Nephron (organoid): ENCODE measurements around the gene IGSF5.

ENCODE experiments used
- H3K27ac Mint-ChIP-seq, 3 experiments: 2 replicates each; pipeline ENCODE4 v1.8.0; 2020; ENCODE audit warnings: mixed read lengths in 3 of 3, mild to moderate bottlenecking in 2 of 3, moderate library complexity in 1 of 3
- H3K27me3 Mint-ChIP-seq: 2 replicates; pipeline ENCODE4 v1.8.0; 2021; ENCODE audit warnings: low read depth, mild to moderate bottlenecking, moderate library complexity, mixed read lengths
- H3K36me3 Mint-ChIP-seq: 2 replicates; pipeline ENCODE4 v1.8.0; 2020; ENCODE audit warnings: low read depth, mixed read lengths
- H3K4me1 Mint-ChIP-seq: 2 replicates; pipeline ENCODE4 v1.8.0; 2020; ENCODE audit warnings: mixed read lengths
- H3K4me3 Mint-ChIP-seq, 3 experiments: 2 replicates each; pipeline ENCODE4 v1.8.0; 2020; ENCODE audit warnings: mild to moderate bottlenecking in 3 of 3, mixed read lengths in 3 of 3, moderate library complexity in 2 of 3
- H3K9me3 Mint-ChIP-seq: 2 replicates; pipeline ENCODE4 v1.8.0; 2020; ENCODE audit warnings: mixed read lengths
- TF ChIP-seq, protein P1 (sequence below), 3 experiments: fragments of 200-600 bp; sonication (generic); IDR thresholded peaks; one replicate each; pipeline ENCODE4 v1.5.0; 2021; ENCODE audit warnings: antibody characterized with exemption in 3 of 3; ENCODE audit not compliant: unreplicated experiment in 3 of 3

Gene IGSF5

GRCh38 chr21:39707316-39707715 lies 37.7 kb upstream of the IGSF5 start:
- H3K36me3 Mint-ChIP-seq = no peaks in the 10 kb centered on the region
- no peaks in the 10 kb centered on the region for H3K4me1 Mint-ChIP-seq
- H3K27ac Mint-ChIP-seq = no peak overlapping the region
- peaks cover 5% of the 10 kb centered on the region for H3K9me3 Mint-ChIP-seq
- no peak overlapping the region for H3K4me3 Mint-ChIP-seq
- no peaks in the 10 kb centered on the region for H3K27me3 Mint-ChIP-seq
- TF ChIP-seq, protein P1, sequence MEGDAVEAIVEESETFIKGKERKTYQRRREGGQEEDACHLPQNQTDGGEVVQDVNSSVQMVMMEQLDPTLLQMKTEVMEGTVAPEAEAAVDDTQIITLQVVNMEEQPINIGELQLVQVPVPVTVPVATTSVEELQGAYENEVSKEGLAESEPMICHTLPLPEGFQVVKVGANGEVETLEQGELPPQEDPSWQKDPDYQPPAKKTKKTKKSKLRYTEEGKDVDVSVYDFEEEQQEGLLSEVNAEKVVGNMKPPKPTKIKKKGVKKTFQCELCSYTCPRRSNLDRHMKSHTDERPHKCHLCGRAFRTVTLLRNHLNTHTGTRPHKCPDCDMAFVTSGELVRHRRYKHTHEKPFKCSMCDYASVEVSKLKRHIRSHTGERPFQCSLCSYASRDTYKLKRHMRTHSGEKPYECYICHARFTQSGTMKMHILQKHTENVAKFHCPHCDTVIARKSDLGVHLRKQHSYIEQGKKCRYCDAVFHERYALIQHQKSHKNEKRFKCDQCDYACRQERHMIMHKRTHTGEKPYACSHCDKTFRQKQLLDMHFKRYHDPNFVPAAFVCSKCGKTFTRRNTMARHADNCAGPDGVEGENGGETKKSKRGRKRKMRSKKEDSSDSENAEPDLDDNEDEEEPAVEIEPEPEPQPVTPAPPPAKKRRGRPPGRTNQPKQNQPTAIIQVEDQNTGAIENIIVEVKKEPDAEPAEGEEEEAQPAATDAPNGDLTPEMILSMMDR (IDR thresholded peaks at IDR 0.05; ENCODE audit: unreplicated experiment in 3 of 3) = no peak

DNA sequence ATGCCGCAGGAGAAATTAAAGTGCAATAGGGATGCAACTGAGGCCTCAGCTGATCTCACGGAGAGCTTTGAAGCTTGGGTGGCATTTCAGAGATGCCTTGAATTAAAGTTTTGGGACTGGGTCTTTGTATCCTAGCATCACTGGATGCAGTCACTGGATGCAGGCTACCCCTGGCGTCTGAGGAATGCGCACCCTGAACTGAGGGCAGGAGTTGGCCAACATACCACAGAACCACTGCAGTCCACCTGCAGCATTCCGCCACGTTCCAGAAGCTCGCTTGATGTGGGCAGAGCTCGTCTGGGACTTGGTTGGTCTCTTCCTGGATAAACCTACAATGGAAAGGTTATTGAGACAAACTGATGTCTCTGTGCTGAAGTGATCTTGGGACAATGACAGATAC lies 34.1 kb upstream of the IGSF5 start:
- Mint-ChIP-seq H3K27ac (no peak overlapping the region), H3K27me3 (peaks cover 4% of the 10 kb centered on the region), H3K36me3 (no peaks in the 10 kb centered on the region), H3K4me1 (peaks cover 22% of the 10 kb centered on the region), H3K4me3 (no peak overlapping the region), H3K9me3 (peaks cover 3% of the 10 kb centered on the region)
- TF ChIP-seq, protein P1 (IDR thresholded peaks at IDR 0.05; ENCODE audit: unreplicated experiment in 3 of 3) = no peak

GRCh38 chr21:39712273-39712672 lies 32.7 kb upstream of the IGSF5 start:
- Mint-ChIP-seq H3K9me3 (no peaks in the 10 kb centered on the region), H3K36me3 (no peaks in the 10 kb centered on the region), H3K27ac (no peak overlapping the region), H3K27me3 (peaks cover 4% of the 10 kb centered on the region), H3K4me3 (no peak overlapping the region), H3K4me1 (peaks cover 23% of the 10 kb centered on the region)
- TF ChIP-seq, protein P1 (IDR thresholded peaks at IDR 0.05; ENCODE audit: unreplicated experiment in 3 of 3) = no peak

DNA sequence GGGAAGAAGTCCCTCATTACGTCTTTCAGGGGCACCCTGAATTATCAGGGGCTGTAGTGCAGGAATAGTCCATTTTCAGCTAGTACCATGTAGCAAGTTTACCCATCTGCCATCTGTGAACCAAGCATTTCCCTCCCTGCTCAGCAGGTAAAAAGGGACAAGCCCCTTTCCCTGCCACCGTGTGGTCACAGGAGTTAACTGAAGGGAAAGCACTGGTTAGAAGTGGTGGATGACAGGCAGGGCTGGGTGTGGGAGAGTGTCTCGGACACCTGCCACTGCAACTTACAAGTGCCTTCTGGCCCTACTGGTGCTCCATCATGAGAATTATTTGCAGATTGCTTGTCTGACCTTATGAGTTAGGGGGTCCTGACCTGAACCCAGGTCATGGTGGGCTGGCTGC lies 32.0 kb upstream of the IGSF5 start:
- Mint-ChIP-seq H3K4me1 (peaks cover 23% of the 10 kb centered on the region), H3K9me3 (no peaks in the 10 kb centered on the region), H3K36me3 (no peaks in the 10 kb centered on the region), H3K4me3 (no peak overlapping the region), H3K27ac (no peak overlapping the region), H3K27me3 (peaks cover 4% of the 10 kb centered on the region)
- TF ChIP-seq, protein P1 (IDR thresholded peaks at IDR 0.05; ENCODE audit: unreplicated experiment in 3 of 3) = no peak

- H3K36me3 Mint-ChIP-seq = no peaks in the 10 kb centered on the region
- peaks cover 23% of the 10 kb centered on the region for H3K4me1 Mint-ChIP-seq
- H3K9me3 Mint-ChIP-seq = no peaks in the 10 kb centered on the region
- H3K27me3 Mint-ChIP-seq = peaks cover 4% of the 10 kb centered on the region
- H3K4me3 Mint-ChIP-seq = no peak overlapping the region
- H3K27ac Mint-ChIP-seq = peak overlapping the region in 2 of 3 experiments; percentile 34 to 61
- TF ChIP-seq, protein P1 (IDR thresholded peaks at IDR 0.05; ENCODE audit: unreplicated experiment in 3 of 3) = no peak
Measured at GRCh38 chr21:39713905-39714304, 31.1 kb upstream of the IGSF5 start.

DNA sequence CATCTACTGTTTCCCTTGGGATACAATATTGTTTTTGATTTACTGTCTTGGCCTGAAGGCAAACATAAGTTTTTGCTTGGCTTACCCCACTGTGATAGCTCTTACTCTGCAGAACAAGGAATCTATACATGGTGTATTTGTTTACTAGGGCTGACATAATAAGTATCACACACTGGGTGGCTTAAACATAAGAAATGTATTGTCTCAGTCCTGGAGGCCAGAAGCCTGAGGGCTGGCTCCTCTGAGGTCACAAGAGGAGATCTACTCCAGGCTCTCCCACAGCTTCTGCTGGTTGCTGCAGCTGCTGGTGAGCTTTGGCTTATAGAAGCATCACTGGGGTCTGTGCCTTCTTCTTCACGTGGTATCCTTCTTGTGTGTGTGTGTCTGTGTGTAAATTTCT lies 30.7 kb upstream of the IGSF5 start:
- H3K36me3 Mint-ChIP-seq = no peaks in the 10 kb centered on the region
- H3K9me3 Mint-ChIP-seq = no peaks in the 10 kb centered on the region
- no peak overlapping the region for H3K4me3 Mint-ChIP-seq
- H3K27me3 Mint-ChIP-seq = peaks cover 4% of the 10 kb centered on the region
- H3K4me1 Mint-ChIP-seq = peaks cover 23% of the 10 kb centered on the region
- peak overlapping the region in 2 of 3 experiments; percentile 34 to 61 for H3K27ac Mint-ChIP-seq
- TF ChIP-seq, protein P1 (IDR thresholded peaks at IDR 0.05; ENCODE audit: unreplicated experiment in 3 of 3) = no peak
